HEK293 (cell line): ENCODE measurements around the gene WASL.

Source experiments
- CTCF ChIP-seq: fragments of 450-650 bp; formaldehyde crosslinking; IDR thresholded peaks from 2 replicates; pipeline ENCODE4 v1.5.1; 2016; ENCODE audit warnings: missing biosample characterization, missing genetic modification characterization
- PRDM2 ChIP-seq: fragments of 450-650 bp; formaldehyde crosslinking; IDR thresholded peaks from 2 replicates; pipeline ENCODE4 v1.5.1; 2016; ENCODE audit warnings: missing biosample characterization, missing genetic modification characterization, borderline replicate concordance
- ZNF335 ChIP-seq: fragments of 450-650 bp; formaldehyde crosslinking; conservative IDR thresholded peaks from 2 replicates; pipeline ENCODE4 v1.5.1; 2016; ENCODE audit warnings: missing biosample characterization, missing genetic modification characterization

- no peak for TF ChIP-seq ZNF335 (tag by site-specific recombination)
- no peak for TF ChIP-seq CTCF (tag by site-specific recombination)
- no peak for TF ChIP-seq PRDM2 (tag by site-specific recombination)
These were observed 85.6 kb downstream of the WASL start for GRCh38 chr7:123663200-123663599.
